Rectal smooth muscle tissue (tissue), 1 donor: ENCODE results near the gene AP3D1.
"Not testable (repeated sequence)": the region's sequence is repeated elsewhere in the genome, so short reads cannot be mapped to it uniquely, and the experiment has no call there.

Experiments used
- H3K27ac ChIP-seq: one replicate; pipeline ENCODE4 v1.7.0; 2013; ENCODE audit warnings: low read depth, low read length, inconsistent platforms
- H3K27me3 ChIP-seq: one replicate; pipeline ENCODE4 v1.7.0; 2013; ENCODE audit warnings: low read length; ENCODE audit not compliant: control insufficient read depth, insufficient read depth
- H3K36me3 ChIP-seq: one replicate; pipeline ENCODE4 v1.7.0; 2013; ENCODE audit warnings: low read length; ENCODE audit not compliant: control insufficient read depth, insufficient read depth
- H3K4me1 ChIP-seq: one replicate; pipeline ENCODE4 v1.7.0; 2013; ENCODE audit warnings: low read length; ENCODE audit not compliant: control insufficient read depth, insufficient read depth
- H3K4me3 ChIP-seq: one replicate; pipeline ENCODE4 v1.7.0; 2013; ENCODE audit warnings: low read length
- H3K9ac ChIP-seq: one replicate; pipeline ENCODE4 v1.7.0; 2013; ENCODE audit warnings: low read length

The AP3D1 gene

DNA sequence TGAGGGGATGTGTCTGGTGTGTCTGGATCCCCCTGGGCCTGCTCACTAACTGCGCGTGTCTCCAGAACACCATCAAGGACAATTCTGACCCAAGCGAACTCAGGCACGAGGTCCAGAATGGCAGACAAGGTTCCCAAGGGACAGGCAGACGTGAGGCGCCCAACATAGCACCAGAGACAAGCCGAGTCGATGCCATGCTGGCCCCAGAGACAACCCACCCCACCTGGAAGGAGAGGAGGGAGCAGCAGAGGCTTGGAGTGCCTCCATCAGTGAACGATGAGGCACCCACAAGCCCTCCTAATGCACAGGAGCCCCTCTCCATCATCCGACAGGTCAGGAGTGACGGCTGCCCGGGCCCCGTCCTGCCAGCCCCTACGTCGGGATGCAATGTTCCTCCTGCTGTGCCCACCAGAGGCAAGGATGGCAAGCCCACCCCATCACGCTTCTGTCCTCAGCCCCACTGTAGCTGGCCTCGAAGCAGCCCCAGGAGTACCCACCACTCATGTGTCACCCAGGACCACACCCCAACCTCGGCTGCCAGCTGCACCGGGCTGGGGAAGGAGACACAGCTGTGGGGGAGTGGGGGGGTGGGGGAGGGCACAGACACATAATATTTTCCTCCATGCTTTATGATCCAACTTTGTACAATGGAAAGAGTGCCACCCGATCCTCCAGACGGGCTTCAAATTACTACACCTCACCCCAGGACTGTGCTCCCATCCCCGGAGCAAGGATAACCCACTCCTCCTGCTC, 11.8 kb downstream of the AP3D1 start:
- Histone ChIP-seq H3K36me3 (peaks cover 13% of the 10 kb centered on the region), H3K27me3 (no peaks in the 10 kb centered on the region), H3K4me1 (no peaks in the 10 kb centered on the region), H3K9ac (no peak overlapping the region), H3K27ac (no peak overlapping the region), H3K4me3 (no peak overlapping the region)

DNA sequence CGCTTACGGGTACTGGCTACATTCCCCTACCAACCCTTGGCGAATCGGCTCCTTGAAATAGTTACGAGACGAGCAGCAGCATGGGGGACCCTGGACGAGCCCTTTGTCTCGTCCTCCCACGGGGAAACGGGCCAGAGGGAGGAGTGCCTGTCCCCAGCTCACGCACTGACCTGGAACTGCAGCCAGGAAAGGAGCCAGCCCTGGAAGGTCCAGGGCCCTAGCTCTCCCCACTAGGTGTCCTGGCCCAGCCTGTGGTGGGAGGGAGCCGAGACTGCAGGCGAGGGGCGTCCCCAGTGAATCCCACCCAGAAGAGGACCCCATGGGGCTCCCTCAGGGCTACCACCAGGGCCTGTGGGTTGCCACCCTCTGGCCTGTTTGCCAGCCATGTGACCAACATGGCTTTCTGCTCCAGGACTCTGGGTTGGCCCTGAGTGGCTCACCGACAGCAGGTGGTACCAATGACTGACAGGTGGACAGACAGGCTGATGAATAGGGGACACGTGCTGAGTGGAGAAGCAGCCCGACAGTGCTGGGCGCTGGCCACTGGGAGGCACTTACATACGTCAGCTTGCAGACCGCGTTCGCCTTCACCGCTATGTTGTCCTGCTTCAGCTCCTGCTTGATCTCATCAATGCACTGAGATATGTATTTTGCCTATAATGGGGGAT, 13.2 kb downstream of the AP3D1 start:
- Histone ChIP-seq H3K4me1 (no peaks in the 10 kb centered on the region), H3K9ac (no peak overlapping the region), H3K36me3 (peaks cover 13% of the 10 kb centered on the region), H3K27ac (no peak overlapping the region), H3K27me3 (no peaks in the 10 kb centered on the region), H3K4me3 (no peak overlapping the region)

DNA sequence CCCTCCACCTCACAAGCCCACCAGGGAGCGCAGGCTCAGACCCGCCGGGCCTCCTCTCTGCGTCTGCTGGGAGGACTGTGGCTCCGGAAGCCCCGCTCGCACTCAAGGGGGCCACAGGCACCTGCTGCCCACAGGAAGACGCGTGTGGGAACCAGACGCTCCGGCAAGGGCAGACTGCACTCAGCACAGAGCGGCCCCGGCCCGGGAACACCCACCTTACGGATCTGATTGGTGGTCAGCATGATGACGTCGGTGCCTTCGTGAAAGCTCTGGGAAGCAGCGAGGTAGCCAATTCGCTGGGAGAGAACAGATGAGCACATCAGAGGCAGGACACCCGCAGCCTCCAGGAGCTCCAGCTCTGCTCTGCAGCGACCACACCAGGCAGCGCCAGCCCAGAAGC, 14.6 kb downstream of the AP3D1 start:
- Histone ChIP-seq H3K4me3 (no peak overlapping the region), H3K27ac (no peak overlapping the region), H3K36me3 (peaks cover 26% of the 10 kb centered on the region), H3K4me1 (no peaks in the 10 kb centered on the region), H3K27me3 (no peaks in the 10 kb centered on the region), H3K9ac (no peak overlapping the region)

DNA sequence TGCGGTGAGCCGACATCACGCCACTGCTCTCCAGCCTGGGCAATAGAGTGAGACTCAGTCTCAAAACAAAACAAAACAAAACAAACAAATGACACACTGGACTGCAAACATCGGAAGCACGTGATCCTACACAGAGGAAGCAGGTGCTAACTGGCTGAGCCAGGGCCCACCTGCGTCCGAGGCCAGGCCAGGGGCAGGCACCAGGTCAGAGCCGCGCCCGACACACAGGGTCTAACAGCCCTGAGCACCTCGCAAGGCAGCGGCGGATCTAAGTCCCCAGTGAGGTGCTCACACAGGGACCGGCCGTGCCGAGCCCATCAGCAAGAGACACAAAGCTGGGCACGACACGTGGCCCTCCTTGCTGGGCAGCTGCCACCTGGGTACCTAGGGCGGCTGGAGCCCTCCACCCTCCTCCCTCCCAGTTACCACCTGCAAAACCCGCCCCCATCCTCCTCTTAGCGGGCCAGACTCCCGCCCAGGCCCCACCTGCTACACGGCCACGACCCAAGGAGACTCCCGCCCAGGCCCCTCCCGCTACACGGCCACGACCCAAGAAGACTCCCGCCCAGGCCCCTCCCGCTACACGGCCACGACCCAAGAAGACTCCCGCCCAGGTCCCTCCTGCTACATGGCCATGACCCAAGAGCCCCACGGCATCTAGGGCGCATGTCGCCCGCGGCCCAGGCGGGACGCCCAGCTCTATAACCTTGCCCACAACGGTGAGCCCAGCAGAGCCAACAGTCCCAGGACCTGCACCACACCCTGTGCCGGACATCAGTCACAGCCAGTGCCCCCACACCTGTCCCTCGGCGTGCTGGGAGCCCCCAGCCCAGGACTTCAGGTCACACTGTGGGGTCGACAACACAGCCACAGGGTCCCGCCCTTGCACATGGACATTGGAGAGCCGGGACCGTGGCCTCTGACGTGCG, 15.6 kb downstream of the AP3D1 start:
- Histone ChIP-seq H3K9ac (no peak overlapping the region), H3K4me3 (no peak overlapping the region), H3K27ac (no peak overlapping the region), H3K4me1 (no peaks in the 10 kb centered on the region), H3K36me3 (peaks cover 29% of the 10 kb centered on the region), H3K27me3 (no peaks in the 10 kb centered on the region)

DNA sequence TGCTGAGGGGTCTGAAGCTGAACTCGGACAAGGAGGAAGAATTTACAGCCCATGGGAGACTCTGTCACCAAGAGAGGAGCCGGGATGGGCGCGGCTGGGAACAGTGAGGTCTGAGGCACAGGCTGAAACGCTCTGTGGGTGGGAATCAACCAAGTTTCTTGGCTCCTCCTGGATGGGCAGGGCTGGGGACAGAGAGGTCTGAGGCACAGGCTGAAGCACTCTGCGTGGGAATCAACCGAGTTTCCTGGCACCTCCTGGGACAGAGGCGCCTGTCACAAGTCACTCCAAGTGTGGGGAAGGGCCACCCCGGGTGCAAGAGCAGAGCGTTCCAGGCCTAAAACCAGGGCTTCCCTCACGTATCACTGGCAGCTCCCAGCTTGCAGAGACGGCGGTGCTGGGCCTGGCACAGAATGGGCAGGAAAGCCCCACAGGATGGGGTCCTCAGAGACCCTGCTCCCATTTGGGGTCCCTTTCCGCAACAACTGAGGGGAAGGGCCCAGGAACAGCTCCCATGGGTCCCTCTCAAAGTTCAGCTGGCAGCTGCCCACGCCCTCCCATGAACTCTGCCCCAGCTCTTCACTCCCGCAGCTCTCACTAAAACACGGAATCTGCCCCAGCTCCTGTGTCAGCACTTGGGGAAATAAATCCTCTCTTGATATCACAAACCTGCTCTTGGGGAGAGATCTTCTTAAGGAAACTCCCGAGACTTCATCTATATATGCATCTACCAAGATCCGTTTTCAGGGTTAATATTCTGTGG, 18.5 kb downstream of the AP3D1 start:
- Histone ChIP-seq H3K27me3 (no peaks in the 10 kb centered on the region), H3K27ac (no peak overlapping the region), H3K4me1 (no peaks in the 10 kb centered on the region), H3K9ac (no peak overlapping the region), H3K4me3 (no peak overlapping the region), H3K36me3 (peaks cover 40% of the 10 kb centered on the region)

DNA sequence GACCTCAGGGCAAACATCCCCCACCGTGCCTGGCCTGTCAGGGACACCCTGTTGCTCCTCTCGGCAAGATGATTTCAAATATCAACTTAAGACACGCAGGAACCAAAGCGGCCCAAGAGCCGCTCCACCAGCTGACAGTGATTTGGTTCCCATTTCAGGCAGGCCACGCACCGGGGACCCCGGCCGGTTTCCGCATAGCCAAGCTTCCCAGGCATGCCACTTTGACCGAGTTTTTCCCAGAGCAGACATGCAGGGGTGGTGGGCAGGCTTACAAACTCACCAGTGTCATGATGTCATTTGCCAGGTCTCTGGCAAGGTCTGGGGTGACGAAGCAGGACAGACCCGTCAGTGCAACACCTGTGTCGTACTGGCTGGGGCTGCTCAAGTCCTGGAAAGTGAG, 19.2 kb downstream of the AP3D1 start:
- Histone ChIP-seq H3K27me3 (no peaks in the 10 kb centered on the region), H3K36me3 (peaks cover 39% of the 10 kb centered on the region), H3K27ac (no peak overlapping the region), H3K4me1 (no peaks in the 10 kb centered on the region), H3K9ac (no peak overlapping the region), H3K4me3 (no peak overlapping the region)

DNA sequence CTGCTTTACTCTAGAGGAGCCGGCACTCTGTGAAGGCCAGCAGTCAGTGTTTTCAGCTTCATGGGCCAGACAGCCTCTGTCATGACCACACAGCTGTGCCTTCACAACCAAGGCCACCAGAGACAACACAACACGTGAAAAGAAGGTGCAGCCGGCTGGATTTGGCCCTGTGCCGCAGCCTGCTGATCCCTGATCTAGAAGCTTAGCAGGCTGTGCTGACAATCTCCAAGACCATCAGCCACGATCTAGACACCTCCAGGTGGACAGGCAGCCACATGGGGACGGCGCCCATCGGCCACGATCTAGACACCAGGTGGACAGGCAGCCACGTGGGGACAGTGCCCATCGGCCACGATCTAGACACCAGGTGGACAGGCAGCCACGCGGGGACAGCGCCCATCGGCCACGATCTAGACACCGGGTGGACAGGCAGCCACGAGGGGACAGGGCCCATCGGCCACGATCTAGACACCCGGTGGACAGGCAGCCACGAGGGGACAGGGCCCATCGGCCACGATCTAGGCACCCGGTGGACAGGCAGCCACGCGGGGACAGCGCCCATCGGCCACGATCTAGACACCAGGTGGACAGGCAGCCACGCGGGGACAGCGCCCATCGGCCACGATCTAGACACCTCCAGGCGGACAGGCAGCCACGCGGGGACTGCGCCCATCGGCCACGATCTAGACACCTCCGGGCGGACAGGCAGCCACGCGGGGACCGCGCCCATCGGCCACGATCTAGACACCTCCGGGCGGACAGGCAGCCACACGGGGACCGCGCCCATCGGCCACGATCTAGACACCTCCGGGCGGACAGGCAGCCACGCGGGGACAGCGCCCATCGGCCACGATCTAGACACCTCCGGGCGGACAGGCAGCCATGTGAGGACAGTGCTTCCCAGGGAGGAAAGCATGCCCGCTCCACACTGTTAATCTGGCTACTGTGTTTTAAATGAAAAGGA, 20.1 kb downstream of the AP3D1 start:
- H3K4me1 ChIP-seq, H3K27ac ChIP-seq, H3K9ac ChIP-seq, H3K4me3 ChIP-seq, H3K27me3 ChIP-seq: not testable (repeated sequence)
- peaks cover 35% of the 10 kb centered on the region for H3K36me3 ChIP-seq

DNA sequence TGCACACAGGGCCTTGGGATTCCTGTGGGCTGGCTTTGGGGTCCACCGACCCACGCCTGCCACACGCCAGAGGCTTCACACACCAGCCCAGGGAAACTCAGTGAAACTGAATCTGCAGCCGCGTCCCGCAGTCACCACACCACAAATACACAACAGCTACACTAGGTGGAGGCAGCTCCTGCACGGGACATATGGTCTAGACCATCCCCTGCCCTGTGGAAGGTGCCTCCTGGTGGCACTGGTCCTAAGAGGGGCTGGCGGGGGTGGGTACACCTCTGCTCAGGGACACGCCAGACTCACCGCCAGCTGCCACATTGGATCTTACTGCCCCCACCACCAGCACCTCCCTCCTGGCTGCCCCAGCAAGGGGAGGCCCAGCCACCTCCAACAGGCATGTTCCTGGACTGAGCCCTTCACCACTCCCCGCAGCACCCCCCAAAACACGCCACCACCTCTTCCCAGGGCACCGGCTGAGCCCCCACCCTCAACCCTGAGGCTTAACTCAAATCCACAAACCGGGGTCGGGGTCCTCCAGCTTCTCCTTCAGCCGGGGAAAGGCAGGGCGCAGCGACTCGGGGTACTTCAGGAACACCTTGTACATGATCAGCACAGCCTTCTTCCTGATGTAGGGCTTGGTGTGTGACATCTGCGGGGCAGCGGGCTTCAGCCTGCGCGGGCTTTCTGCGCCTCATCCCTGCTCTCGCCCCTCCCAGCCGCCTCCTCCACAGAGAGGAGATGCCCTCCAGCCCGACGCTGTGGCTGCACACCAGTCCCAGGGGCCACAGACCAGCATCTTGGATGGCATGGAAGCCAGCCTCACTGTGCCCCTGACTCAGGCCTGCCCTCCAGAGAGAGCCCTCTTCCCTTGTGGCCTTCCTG, 21.2 kb downstream of the AP3D1 start:
- Histone ChIP-seq H3K27ac (no peak overlapping the region), H3K36me3 (peaks cover 34% of the 10 kb centered on the region), H3K27me3 (no peaks in the 10 kb centered on the region), H3K9ac (no peak overlapping the region), H3K4me3 (no peak overlapping the region), H3K4me1 (no peaks in the 10 kb centered on the region)

DNA sequence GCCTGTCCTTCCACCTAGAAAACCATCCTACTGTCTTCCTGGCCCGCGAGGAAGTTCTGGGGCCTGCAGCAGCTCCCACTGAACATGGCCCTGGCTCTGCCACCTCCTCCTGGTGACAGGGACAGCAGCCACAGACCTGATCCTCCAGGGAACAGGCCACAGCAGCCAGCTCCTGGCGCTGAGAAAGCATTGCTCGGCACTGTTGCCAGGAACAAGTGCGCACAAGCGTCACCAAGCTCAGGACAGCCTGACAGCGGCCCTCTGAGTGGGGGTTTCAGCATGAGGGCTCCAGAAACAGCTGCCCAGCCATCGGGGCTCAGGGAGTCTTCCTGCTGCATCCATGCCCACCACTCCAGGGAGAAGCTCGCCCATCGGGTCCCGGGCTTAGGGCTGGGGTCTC, 21.9 kb downstream of the AP3D1 start:
- Histone ChIP-seq H3K4me3 (no peak overlapping the region), H3K4me1 (no peaks in the 10 kb centered on the region), H3K27ac (no peak overlapping the region), H3K27me3 (no peaks in the 10 kb centered on the region), H3K36me3 (peaks cover 34% of the 10 kb centered on the region), H3K9ac (no peak overlapping the region)

DNA sequence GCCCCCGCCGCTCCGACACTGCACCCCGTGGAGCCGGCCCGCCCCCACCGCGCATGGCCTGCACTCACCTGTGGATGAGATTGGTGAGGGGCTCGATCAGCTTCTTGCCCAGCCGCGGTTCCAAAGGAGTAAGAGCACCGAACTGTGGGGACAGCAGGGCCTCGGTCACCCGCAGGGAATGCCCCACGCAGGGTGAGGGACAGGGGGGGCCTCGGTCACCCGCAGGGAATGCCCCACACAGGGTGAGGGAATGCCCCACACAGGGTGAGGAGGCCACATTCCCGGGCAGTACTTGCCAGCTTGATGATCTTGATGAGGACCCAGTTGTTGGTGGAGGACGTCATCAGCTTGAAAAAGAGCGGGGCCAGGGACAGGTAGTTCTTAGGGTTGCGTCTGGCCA, 22.3 kb downstream of the AP3D1 start:
- H3K9ac ChIP-seq = no peak overlapping the region
- H3K36me3 ChIP-seq = peaks cover 34% of the 10 kb centered on the region
- H3K27me3 ChIP-seq = no peaks in the 10 kb centered on the region
- H3K4me1 ChIP-seq = no peaks in the 10 kb centered on the region
- no peak overlapping the region for H3K27ac ChIP-seq
- no peak overlapping the region for H3K4me3 ChIP-seq
